Measurements from ENCODE around the gene TBC1D22A. TPM values are rescaled to one million over a fixed set of nuclear protein-coding genes. Genes with fewer than 3 reads are reported as not detected.

TBC1D22A gene
- total RNA-seq, 2 donors from 2014 or later: 21.5 to 23.1 TPM

GRCh38 chr22:47010211-47010610 is 247.8 kb downstream of the TBC1D22A start:
- no peaks in the 10 kb centered on the region for H3K4me1 ChIP-seq
- ATAC-seq (no peak), DNase-seq (no peak)
- no peak for TF ChIP-seq CTCF (IDR thresholded peaks at IDR 0.05)
- no peak for TF ChIP-seq POLR2A (IDR thresholded peaks at IDR 0.05)
- peaks cover 0 to 4% of the 10 kb centered on the region in 2 donors for H3K36me3 ChIP-seq (replicated peaks in 1 of 2; ENCODE audit: insufficient read depth in 1 of 2, low read depth in 2 of 2)
- H3K27ac ChIP-seq: no peak overlapping the region
- intact Hi-C loops (cut with DNase I): no loop called here
- 90 to 91% methylated on average over 10 of the region's 10 CpGs for WGBS, 2 donors
- H3K9me3 ChIP-seq: no peaks in the 10 kb centered on the region
- H3K27me3 ChIP-seq: no peaks in the 10 kb centered on the region
- H3K4me3 ChIP-seq: no peak overlapping the region

- peaks cover 0 to 4% of the 10 kb centered on the region in 2 donors for H3K36me3 ChIP-seq (replicated peaks in 1 of 2; ENCODE audit: insufficient read depth in 1 of 2, low read depth in 2 of 2)
- no peaks in the 10 kb centered on the region for H3K9me3 ChIP-seq
- ATAC-seq: no peak
- 77 to 83% methylated on average over 12 of the region's 12 CpGs for WGBS, 2 donors
- H3K27ac ChIP-seq: no peak overlapping the region
- H3K27me3 ChIP-seq: no peaks in the 10 kb centered on the region
- DNase-seq: no peak
- no peak overlapping the region for H3K4me3 ChIP-seq
- intact Hi-C loops (cut with DNase I): no loop called here
- no peaks in the 10 kb centered on the region for H3K4me1 ChIP-seq
- TF ChIP-seq CTCF (IDR thresholded peaks at IDR 0.05): no peak
- TF ChIP-seq POLR2A (IDR thresholded peaks at IDR 0.05): no peak
Observed at GRCh38 chr22:47011131-47011858, 248.8 kb downstream of the TBC1D22A start.

- Histone ChIP-seq H3K9me3 (no peaks in the 10 kb centered on the region), H3K27ac (no peak overlapping the region), H3K27me3 (no peaks in the 10 kb centered on the region), H3K4me3 (no peak overlapping the region), H3K36me3 (replicated peaks in 1 of 2; ENCODE audit: insufficient read depth in 1 of 2, low read depth in 2 of 2) (peaks cover 0 to 4% of the 10 kb centered on the region in 2 donors), H3K4me1 (no peaks in the 10 kb centered on the region)
- ATAC-seq: no peak
- DNase-seq: no peak
- TF ChIP-seq POLR2A (IDR thresholded peaks at IDR 0.05) (no peak), CTCF (IDR thresholded peaks at IDR 0.05) (no peak)
- intact Hi-C loops (cut with DNase I): no loop called here
- 90 to 93% methylated on average over 8 of the region's 8 CpGs for WGBS, 2 donors
Observed at GRCh38 chr22:47011859-47012258, 249.4 kb downstream of the TBC1D22A start.

- 89 to 96% methylated on average over 17 to 20 of the region's 20 CpGs for WGBS, 2 donors
- no peaks in the 10 kb centered on the region for H3K4me1 ChIP-seq
- intact Hi-C loops (cut with DNase I): no loop called here
- H3K27me3 ChIP-seq: no peaks in the 10 kb centered on the region
- no peaks in the 10 kb centered on the region for H3K9me3 ChIP-seq
- ATAC-seq (no peak), DNase-seq (no peak)
- H3K36me3 ChIP-seq (replicated peaks in 1 of 2; ENCODE audit: insufficient read depth in 1 of 2, low read depth in 2 of 2): peaks cover 0 to 4% of the 10 kb centered on the region in 2 donors
- H3K4me3 ChIP-seq: no peak overlapping the region
- TF ChIP-seq CTCF (IDR thresholded peaks at IDR 0.05) (no peak), POLR2A (IDR thresholded peaks at IDR 0.05) (no peak)
- no peak overlapping the region for H3K27ac ChIP-seq
Observed at GRCh38 chr22:47012589-47013370, 250.3 kb downstream of the TBC1D22A start.
